GM18870 (cell line): ENCODE measurements around the gene CNDP2.
"Not testable (repeated sequence)": the region's sequence is repeated elsewhere in the genome, so short reads cannot be mapped to it uniquely, and the experiment has no call there.

ENCODE experiments used
- ATAC-seq: cut with Tn5 transposase; IDR thresholded peaks from one replicate; pipeline ENCODE4 v1.9.1; 2021; ENCODE audit warnings: moderate library complexity; ENCODE audit not compliant: unreplicated experiment

The CNDP2 gene

GRCh38 chr18:74498712-74499627 is 2.8 kb downstream of the CNDP2 start:
- ATAC-seq, result peak; percentile 32

- peak; percentile 34 for ATAC-seq
Measured at GRCh38 chr18:74499633-74500032, 3.5 kb downstream of the CNDP2 start.

GRCh38 chr18:74500372-74500771 is 4.2 kb downstream of the CNDP2 start:
- no peak for ATAC-seq

GRCh38 chr18:74500774-74501173 is 4.6 kb downstream of the CNDP2 start:
- ATAC-seq, result not testable (repeated sequence)

- ATAC-seq, result no peak
Measured at GRCh38 chr18:74501386-74501785, 5.2 kb downstream of the CNDP2 start.

GRCh38 chr18:74503137-74503536 is 7.0 kb downstream of the CNDP2 start:
- ATAC-seq, result no peak

- ATAC-seq, result no peak
Measured at GRCh38 chr18:74505776-74506175, 9.6 kb downstream of the CNDP2 start.

GRCh38 chr18:74506448-74507084 is 10.4 kb downstream of the CNDP2 start:
- ATAC-seq, result no peak

- ATAC-seq, result no peak
Measured at GRCh38 chr18:74507097-74507881, 11.1 kb downstream of the CNDP2 start.

- no peak for ATAC-seq
Measured at GRCh38 chr18:74507927-74508326, 11.8 kb downstream of the CNDP2 start.

GRCh38 chr18:74508366-74508765 is 12.2 kb downstream of the CNDP2 start:
- ATAC-seq, result no peak

- ATAC-seq, result no peak
Measured at GRCh38 chr18:74508821-74509225, 12.7 kb downstream of the CNDP2 start.

- no peak for ATAC-seq
Measured at GRCh38 chr18:74509856-74510769, 13.9 kb downstream of the CNDP2 start.

GRCh38 chr18:74510770-74511095 is 14.6 kb downstream of the CNDP2 start:
- ATAC-seq, result no peak

GRCh38 chr18:74511823-74512222 is 15.7 kb downstream of the CNDP2 start:
- no peak for ATAC-seq

- no peak for ATAC-seq
Measured at GRCh38 chr18:74512321-74513053, 16.3 kb downstream of the CNDP2 start.

GRCh38 chr18:74513149-74513882 is 17.2 kb downstream of the CNDP2 start:
- ATAC-seq, result no peak

- ATAC-seq, result no peak
Measured at GRCh38 chr18:74513883-74514205, 17.7 kb downstream of the CNDP2 start.

- ATAC-seq, result no peak
Measured at GRCh38 chr18:74514860-74515495, 18.8 kb downstream of the CNDP2 start.
